Endothelial cell of umbilical vein (primary cell): Measurements from ENCODE around the gene TRRAP. TPM values are rescaled to one million over a fixed set of nuclear protein-coding genes. Genes with fewer than 3 reads are reported as not detected.

Experiments used
- BruUV-seq: library from RNA; stranded (reverse); fragments of 400-500 nt; replicated peaks from 2 replicates; lab custom pipeline; 2021; lab: Mats Ljungman, UMichigan
- CTCF ChIA-PET: fragments of 300-600, 350-600 bp; sonication (Branson Sonifier 250); formaldehyde crosslinking; loops from one replicate; lab custom pipeline; 2021; ENCODE audit warnings: antibody characterized with exemption, inconsistent platforms; lab: Charles Lee
- POLR2A ChIA-PET: fragments of 300-600, 350-600 bp; sonication (Branson Sonifier 250); formaldehyde crosslinking; loops from one replicate; lab custom pipeline; 2021; ENCODE audit warnings: antibody characterized with exemption, inconsistent platforms; lab: Charles Lee
- DNase-seq: peaks from one replicate; pipeline ENCODE4 v3.0.0-alpha.2; 2011; ENCODE audit warnings: low read depth, low spot score
- FAIRE-seq: peaks from 2 replicates; lab custom pipeline; 2011; peaks lifted over from hg19 to GRCh38; lab: Jason Lieb, UNC
- H2AFZ ChIP-seq: 2 replicates; pipeline ENCODE4 v1.6.0; 2012; ENCODE audit warnings: low read depth, low read length, control low read depth, inconsistent platforms
- H3K27ac ChIP-seq: 2 replicates; pipeline ENCODE4 v1.5.1; 2011; ENCODE audit warnings: low read depth, mild to moderate bottlenecking, control low read depth, low read length, moderate library complexity; ENCODE audit not compliant: insufficient read depth
- H3K27me3 ChIP-seq, 2 experiments: 2 replicates each; pipeline versions ENCODE4 v1.6.0 to v1.6.1; 2011; ENCODE audit warnings: low read length in 2 of 2, mixed read lengths in 1 of 2; ENCODE audit not compliant: control insufficient read depth in 2 of 2, insufficient read depth in 2 of 2
- H3K36me3 ChIP-seq, 2 experiments: 2 replicates in 1 of 2; 3 replicates in 1 of 2; pipeline ENCODE4 v1.5.1; 2011; ENCODE audit warnings: low read length in 2 of 2, mild to moderate bottlenecking in 1 of 2, moderate library complexity in 1 of 2; ENCODE audit not compliant: control insufficient read depth in 2 of 2, insufficient read depth in 2 of 2; ENCODE audit errors: extremely low read depth in 1 of 2
- H3K4me1 ChIP-seq: 3 replicates; pipeline ENCODE4 v1.5.1; 2011; ENCODE audit warnings: mild to moderate bottlenecking, low read length; ENCODE audit not compliant: control insufficient read depth, insufficient read depth; ENCODE audit errors: extremely low read depth
- H3K4me2 ChIP-seq: 2 replicates; pipeline ENCODE4 v1.6.1; 2011; ENCODE audit warnings: low read length, control low read depth, mixed read lengths; ENCODE audit not compliant: insufficient read depth
- H3K4me3 ChIP-seq, 3 experiments: fragments of 200-600 bp in 1 of 3; sonication (generic), shearing (Covaris generic) in 1 of 3; replicated peaks in 1 of 3; 2 replicates each; pipeline ENCODE4 v1.5.1; 2011 to 2016; ENCODE audit warnings: control low read depth in 3 of 3, low read length in 3 of 3, mild to moderate bottlenecking in 2 of 3, inconsistent platforms in 1 of 3, low read depth in 1 of 3, moderate library complexity in 1 of 3; ENCODE audit not compliant: insufficient read depth in 1 of 3
- H3K79me2 ChIP-seq: 2 replicates; pipeline ENCODE4 v1.6.0; 2012; ENCODE audit warnings: low read length, inconsistent platforms; ENCODE audit not compliant: control insufficient read depth, insufficient read depth
- H3K9ac ChIP-seq: replicated peaks from 2 replicates; pipeline ENCODE3; 2011; ENCODE audit warnings: low read length, control low read depth; ENCODE audit not compliant: insufficient read depth; ENCODE audit errors: extremely low read depth
- H3K9me1 ChIP-seq: replicated peaks from 3 replicates; pipeline ENCODE4 v1.6.0; 2011; ENCODE audit warnings: mild to moderate bottlenecking, low read length; ENCODE audit not compliant: control insufficient read depth, insufficient read depth; ENCODE audit errors: extremely low read depth
- H3K9me3 ChIP-seq: replicated peaks from 2 replicates; pipeline ENCODE4 v1.5.1; 2012; ENCODE audit warnings: low read length, inconsistent platforms; ENCODE audit not compliant: control insufficient read depth, insufficient read depth
- H4K20me1 ChIP-seq: replicated peaks from 2 replicates; pipeline ENCODE3; 2011; ENCODE audit warnings: mild to moderate bottlenecking, low read length; ENCODE audit not compliant: control insufficient read depth, insufficient read depth; ENCODE audit errors: extremely low read depth
- EZH2 ChIP-seq: IDR thresholded peaks from 2 replicates; pipeline ENCODE4 v1.6.1; 2012; ENCODE audit warnings: borderline replicate concordance, low read depth, mild to moderate bottlenecking, moderate library complexity, low read length, inconsistent platforms; ENCODE audit not compliant: severe bottlenecking
- FOS ChIP-seq: IDR thresholded peaks from 2 replicates; pipeline ENCODE4 v1.6.1; 2011; ENCODE audit warnings: mild to moderate bottlenecking, low read length, moderate library complexity, borderline replicate concordance; ENCODE audit not compliant: insufficient read depth
- GATA2 ChIP-seq: IDR thresholded peaks from 2 replicates; pipeline ENCODE4 v1.7.0; 2011; ENCODE audit warnings: low read depth, mild to moderate bottlenecking, moderate library complexity, mixed read lengths, low read length; ENCODE audit not compliant: insufficient read length, insufficient read depth
- JUN ChIP-seq: IDR thresholded peaks from 2 replicates; pipeline ENCODE4 v1.6.1; 2011; ENCODE audit warnings: borderline replicate concordance, low read depth; ENCODE audit not compliant: insufficient read length, insufficient read depth
- MYC ChIP-seq: IDR thresholded peaks from one replicate; pipeline ENCODE4 v1.6.1; 2011; ENCODE audit warnings: mild to moderate bottlenecking, low read depth, low read length
- POLR2A ChIP-seq: IDR thresholded peaks from 2 replicates; pipeline ENCODE4 v1.6.1; 2012; ENCODE audit warnings: low read depth, mild to moderate bottlenecking, control low read depth, low read length
- POLR2AphosphoS5 ChIP-seq: IDR thresholded peaks from 2 replicates; pipeline ENCODE4 v1.6.1; 2012; ENCODE audit warnings: low read depth, mild to moderate bottlenecking, control low read depth, low read length, moderate library complexity; ENCODE audit not compliant: insufficient read depth
- dilution Hi-C: fragments of 300-500 bp; cut with MboI; formaldehyde crosslinking; loops from one replicate; pipeline ENCODE4 v1.15.0; 2019; ENCODE audit warnings: low sequenced_read_pairs; ENCODE audit not compliant: extremely low pct_ligation_motif_present
- intact Hi-C: fragments of 100-400 bp; cut with micrococcal nuclease; formaldehyde crosslinking; loops from one replicate; pipeline ENCODE4 v1.10.0; 2022
- polyA plus RNA-seq, 4 experiments: library from polyadenylated mRNA; depleted of rRNA in 3 of 4; stranded (reverse) in 3 of 4; unstranded in 1 of 4; fragments of >200 nt; gene quantifications; 2 replicates each; pipeline versions ENCODE4 v1.2.1 to v1.2.3, GENCODE V29; 2011 to 2012; ENCODE audit warnings: missing spikeins in 1 of 4
- total RNA-seq: library from RNA; stranded (reverse); gene quantifications from 2 replicates; pipeline ENCODE4 v1.2.3, GENCODE V29; 2021
- TF ChIP-seq, protein P1 (sequence below), 2 donors: IDR thresholded peaks; 1 replicate in 1 of 2; 2 replicates in 1 of 2; pipeline ENCODE4 v1.5.1; 2011; ENCODE audit warnings: low read length in 2 of 2, mild to moderate bottlenecking in 2 of 2, moderate library complexity in 2 of 2, control low read depth in 1 of 2, inconsistent platforms in 1 of 2, low read depth in 1 of 2; ENCODE audit not compliant: insufficient read depth in 1 of 2; ENCODE audit errors: extremely low read depth in 1 of 2
- TF ChIP-seq, protein P2 (sequence below): IDR thresholded peaks from 2 replicates; pipeline ENCODE4 v1.6.1; 2011; ENCODE audit not compliant: insufficient read depth, insufficient read length

The TRRAP gene
- total and polyA plus RNA-seq, 2 donors (not counting 3 experiments of a cell fraction or from before 2014, with no cell fraction given), result 21.8 to 45.8 TPM

DNA sequence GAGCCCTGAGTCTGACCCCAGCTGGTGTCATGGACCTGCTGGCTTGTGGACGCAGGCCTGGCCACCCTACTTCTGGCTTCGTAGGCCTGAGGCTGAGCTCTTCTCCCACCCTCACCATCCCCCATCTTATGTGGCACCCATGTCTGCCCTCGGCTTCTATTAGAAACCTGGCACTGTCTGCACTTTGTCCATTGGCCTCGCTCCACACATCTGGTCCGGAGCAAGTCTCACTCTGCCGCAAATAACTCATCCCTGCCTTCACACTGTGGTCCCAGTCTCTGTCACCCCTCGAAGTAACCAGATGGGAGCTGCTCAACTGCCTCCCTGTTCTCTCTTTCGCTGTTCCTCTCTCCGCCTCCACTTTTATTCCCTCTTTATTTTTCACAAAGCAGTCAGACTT is 78.6 kb downstream of the TRRAP start:
- Histone ChIP-seq H2AFZ (no peak overlapping the region), H3K4me2 (no peak overlapping the region), H3K4me3 (no peak overlapping the region), H3K27ac (no peak overlapping the region), H3K4me1 (no peaks in the 10 kb centered on the region), H3K79me2 (no peaks in the 10 kb centered on the region), H4K20me1 (no peaks in the 10 kb centered on the region), H3K9ac (no peak overlapping the region), H3K9me1 (no peaks in the 10 kb centered on the region), H3K36me3 (peaks cover 31 to 56% of the 10 kb centered on the region in 2 experiments), H3K9me3 (no peaks in the 10 kb centered on the region), H3K27me3 (no peaks in the 10 kb centered on the region)
- intact Hi-C loops (no loop called here), dilution Hi-C loops (no loop called here)
- TF ChIP-seq JUN (no peak), POLR2A (no peak), EZH2 (no peak), MYC (no peak), FOS (no peak), POLR2AphosphoS5 (no peak), GATA2 (no peak)
- TF ChIP-seq, protein P1, sequence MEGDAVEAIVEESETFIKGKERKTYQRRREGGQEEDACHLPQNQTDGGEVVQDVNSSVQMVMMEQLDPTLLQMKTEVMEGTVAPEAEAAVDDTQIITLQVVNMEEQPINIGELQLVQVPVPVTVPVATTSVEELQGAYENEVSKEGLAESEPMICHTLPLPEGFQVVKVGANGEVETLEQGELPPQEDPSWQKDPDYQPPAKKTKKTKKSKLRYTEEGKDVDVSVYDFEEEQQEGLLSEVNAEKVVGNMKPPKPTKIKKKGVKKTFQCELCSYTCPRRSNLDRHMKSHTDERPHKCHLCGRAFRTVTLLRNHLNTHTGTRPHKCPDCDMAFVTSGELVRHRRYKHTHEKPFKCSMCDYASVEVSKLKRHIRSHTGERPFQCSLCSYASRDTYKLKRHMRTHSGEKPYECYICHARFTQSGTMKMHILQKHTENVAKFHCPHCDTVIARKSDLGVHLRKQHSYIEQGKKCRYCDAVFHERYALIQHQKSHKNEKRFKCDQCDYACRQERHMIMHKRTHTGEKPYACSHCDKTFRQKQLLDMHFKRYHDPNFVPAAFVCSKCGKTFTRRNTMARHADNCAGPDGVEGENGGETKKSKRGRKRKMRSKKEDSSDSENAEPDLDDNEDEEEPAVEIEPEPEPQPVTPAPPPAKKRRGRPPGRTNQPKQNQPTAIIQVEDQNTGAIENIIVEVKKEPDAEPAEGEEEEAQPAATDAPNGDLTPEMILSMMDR (IDR thresholded peaks at IDR 0.05; ENCODE audit: extremely low read depth in 1 of 2, insufficient read depth in 1 of 2, low read depth in 1 of 2, low read length in 2 of 2), result no peak
- TF ChIP-seq, protein P2, sequence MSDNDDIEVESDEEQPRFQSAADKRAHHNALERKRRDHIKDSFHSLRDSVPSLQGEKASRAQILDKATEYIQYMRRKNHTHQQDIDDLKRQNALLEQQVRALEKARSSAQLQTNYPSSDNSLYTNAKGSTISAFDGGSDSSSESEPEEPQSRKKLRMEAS, result no peak
- DNase-seq, result no peak
- ChIA-PET CTCF (no interaction called here), POLR2A (no interaction called here)
- no peak for FAIRE-seq
- no TSS peak for BruUV-seq
